ENCODE data around the gene FOXA1. TPM values are rescaled to one million over a fixed set of nuclear protein-coding genes. Genes with fewer than 3 reads are reported as not detected.

Gene FOXA1
- total and polyA plus RNA-seq, 2 of the 8 experiments (the other 6 are each of a cell fraction or from before 2014, with no cell fraction given) = 0.08 to 0.20 TPM

DNA sequence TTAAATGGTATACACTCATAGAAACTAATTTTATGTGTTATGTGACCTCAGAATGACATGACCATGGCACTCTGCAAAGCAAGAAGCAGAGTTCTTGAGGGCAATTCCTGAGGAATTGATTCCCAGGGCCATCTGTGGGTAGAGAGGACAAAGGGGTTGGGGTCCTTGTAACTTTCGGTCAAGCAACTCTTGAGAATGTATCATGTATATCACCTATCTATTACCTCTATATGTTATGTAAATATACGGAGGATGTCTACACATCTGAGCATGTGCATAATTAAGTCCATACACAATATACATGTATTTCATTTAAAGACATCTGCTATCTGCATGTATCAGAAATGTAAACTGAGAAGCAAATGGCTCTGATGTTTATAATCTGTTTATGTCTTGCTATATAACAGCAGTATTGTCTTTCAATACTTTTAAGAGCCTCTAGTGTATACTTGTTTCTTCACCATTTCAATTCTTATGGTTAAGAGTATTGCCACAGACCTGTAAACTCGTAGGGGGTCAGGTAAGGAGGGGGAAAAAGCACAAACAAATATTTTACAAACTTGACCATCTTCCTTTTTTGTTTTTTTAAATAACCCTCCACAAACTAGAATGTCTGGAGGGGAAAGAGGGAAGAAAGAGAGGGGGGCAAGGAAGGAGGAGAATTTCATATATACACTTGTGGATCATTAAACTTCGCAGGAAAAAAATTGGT is 4.5 kb downstream of the FOXA1 start:
- Histone ChIP-seq H3K56ac (replicated peaks; ENCODE audit: insufficient read length, low read depth, low read length) (no peak overlapping the region), H3K36me3 (ENCODE audit: control insufficient read depth in 2 of 4, insufficient read depth in 4 of 4, low read length in 3 of 4) (no peaks in the 10 kb centered on the region), H3K14ac (ENCODE audit: insufficient read length) (no peak overlapping the region), H4K91ac (replicated peaks; ENCODE audit: insufficient read length, low read length) (no peak overlapping the region), H2AFZ (ENCODE audit: low read length) (no peak overlapping the region), H3K27me3 (replicated peaks in 1 of 4; ENCODE audit: control insufficient read depth in 3 of 4, extremely low read depth in 1 of 4, insufficient read depth in 3 of 4, low read length in 3 of 4) (peaks cover 61 to 99% (median 80%) of the 10 kb centered on the region in 4 experiments), H3K4me3 (ENCODE audit: extremely low read depth in 1 of 4, insufficient read depth in 2 of 4, low read depth in 3 of 4, low read length in 4 of 4) (no peak overlapping the region), H2BK5ac (ENCODE audit: low read depth, low read length) (no peak overlapping the region), H3K79me2 (ENCODE audit: control insufficient read depth in 1 of 2, insufficient read depth in 2 of 2, low read length in 2 of 2) (no peaks in the 10 kb centered on the region), H3K4me1 (replicated peaks in 1 of 4; ENCODE audit: control insufficient read depth in 3 of 4, insufficient read depth in 4 of 4, low read length in 3 of 4) (peaks cover 1 to 21% (median 8%) of the 10 kb centered on the region in 4 experiments; a peak in 6 of 7 replicates), H4K20me1 (replicated peaks in 1 of 2; ENCODE audit: control insufficient read depth in 1 of 2, insufficient read depth in 2 of 2, low read length in 2 of 2) (peaks cover 11% of the 10 kb centered on the region in 2 experiments), H3K23me2 (ENCODE audit: low read depth, low read length) (peaks cover 7% of the 10 kb centered on the region; the same call in 1 of the 2 replicates), H4K5ac (ENCODE audit: insufficient read length, low read depth, low read length) (no peak overlapping the region), H2BK20ac (ENCODE audit: low read length) (no peak overlapping the region), H2AK5ac (ENCODE audit: low read depth, low read length) (no peak overlapping the region), H3K4ac (replicated peaks; ENCODE audit: insufficient read length, low read depth, low read length) (no peak overlapping the region), H3K9me3 (ENCODE audit: insufficient read depth in 2 of 2, low read depth in 1 of 2, low read length in 1 of 2) (no peaks in the 10 kb centered on the region), H3K9ac (replicated peaks in 1 of 4; ENCODE audit: extremely low read depth in 1 of 4, low read depth in 3 of 4, low read length in 3 of 4) (no peak overlapping the region), H3K4me2 (ENCODE audit: insufficient read depth in 1 of 2, low read depth in 2 of 2, low read length in 2 of 2) (peak overlapping the region in 1 of 2 experiments; percentile 76; a peak in 1 of 4 replicates), H4K8ac (ENCODE audit: extremely low read depth, insufficient read depth, low read length) (no peak overlapping the region), H2BK12ac (ENCODE audit: low read depth, low read length) (no peak overlapping the region), H3K23ac (ENCODE audit: insufficient read length) (no peak overlapping the region), H2BK120ac (replicated peaks; ENCODE audit: low read depth, low read length) (no peak overlapping the region), H2BK15ac (ENCODE audit: low read length) (no peak overlapping the region), H3K79me1 (ENCODE audit: low read depth, low read length) (no peaks in the 10 kb centered on the region), H3K27ac (ENCODE audit: low read depth, low read length) (no peak overlapping the region), H3K18ac (ENCODE audit: extremely low read depth, low read length) (no peak overlapping the region)
- ChIA-PET POLR2A (ENCODE audit: partially characterized antibody) (no interaction called here), CTCF (ENCODE audit: partially characterized antibody) (interaction anchor here (0.6 to 1.9 kb wide), 11 partner anchors 14 to 490 kb away, joined by 3 to 14 read pairs (median 5); no protein-coding TSS in a partner anchor)
- FAIRE-seq (no peak), DNase-seq (ENCODE audit: low read depth in 1 of 2, low spot score in 2 of 2) (no peak)
- WGBS, 2 experiments (ENCODE audit: extremely low coverage in 1 of 2, insufficient coverage in 1 of 2, insufficient read length in 1 of 2, insufficient replicate concordance in 2 of 2, low coverage in 1 of 2, low lambda C conversion rate in 2 of 2, missing lambda C conversion rate in 1 of 2) = 32% methylated on average over 4 of the region's 4 CpGs; no CpG with 5 or more reads in 1 of the 2 experiments
- no peak for TF ChIP-seq ZNF274 (IDR thresholded peaks at IDR 0.05; ENCODE audit: borderline replicate concordance, extremely low read depth, low read length)
- TF ChIP-seq CBX8 (IDR thresholded peaks at IDR 0.05; ENCODE audit: borderline replicate concordance, low read depth, low read length) = peak; percentile 85; the same call in 1 of the 2 replicates
- TF ChIP-seq, protein P1, sequence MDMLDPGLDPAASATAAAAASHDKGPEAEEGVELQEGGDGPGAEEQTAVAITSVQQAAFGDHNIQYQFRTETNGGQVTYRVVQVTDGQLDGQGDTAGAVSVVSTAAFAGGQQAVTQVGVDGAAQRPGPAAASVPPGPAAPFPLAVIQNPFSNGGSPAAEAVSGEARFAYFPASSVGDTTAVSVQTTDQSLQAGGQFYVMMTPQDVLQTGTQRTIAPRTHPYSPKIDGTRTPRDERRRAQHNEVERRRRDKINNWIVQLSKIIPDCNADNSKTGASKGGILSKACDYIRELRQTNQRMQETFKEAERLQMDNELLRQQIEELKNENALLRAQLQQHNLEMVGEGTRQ (IDR thresholded peaks at IDR 0.05; ENCODE audit: low read length) = no peak
- no peak for TF ChIP-seq JUN (IDR thresholded peaks at IDR 0.05; ENCODE audit: low read depth, low read length)
- no peak for TF ChIP-seq FOSL1 (IDR thresholded peaks at IDR 0.05; ENCODE audit: insufficient read depth, low read depth, low read length)
- no peak for TF ChIP-seq ASH2L (IDR thresholded peaks at IDR 0.05; ENCODE audit: low read length)
- TF ChIP-seq CREB1 (IDR thresholded peaks at IDR 0.05) = no peak
